Tibial nerve (tissue), 4 donors: ENCODE data around the gene TBC1D22A. TPM values are rescaled to one million over a fixed set of nuclear protein-coding genes. Genes with fewer than 3 reads are reported as not detected.

Source experiments
- DNase-seq, 2 donors: peaks; one replicate each; pipeline ENCODE4 v3.0.0-alpha.2; 2019; ENCODE audit warnings: low spot score in 2 of 2
- H3K27ac ChIP-seq, 4 donors: fragments of 200-600 bp; sonication (generic) in 3 of 4; one replicate each; pipeline ENCODE4 v1.5.1; 2017 to 2019; ENCODE audit warnings: mild to moderate bottlenecking in 1 of 4
- H3K27me3 ChIP-seq, 2 donors: fragments of 200-600 bp; sonication (generic) in 1 of 2; one replicate each; pipeline versions ENCODE4 v1.5.1 to v1.6.0; 2017 to 2019
- H3K36me3 ChIP-seq, 3 donors: fragments of 200-600 bp; sonication (generic); one replicate each; pipeline ENCODE4 v1.5.1; 2018 to 2019
- H3K4me1 ChIP-seq, 4 donors: fragments of 200-600 bp; sonication (generic) in 3 of 4; one replicate each; pipeline ENCODE4 v1.5.1; 2017 to 2019
- H3K4me3 ChIP-seq, 4 donors: fragments of 200-600 bp; sonication (generic) in 3 of 4; one replicate each; pipeline ENCODE4 v1.5.1; 2017 to 2019; ENCODE audit warnings: mild to moderate bottlenecking in 1 of 4, moderate library complexity in 1 of 4
- H3K9me3 ChIP-seq, 4 donors: fragments of 200-600 bp; sonication (generic) in 3 of 4; one replicate each; pipeline ENCODE4 v1.5.1; 2017 to 2019
- CTCF ChIP-seq, 5 experiments: fragments of 200-600 bp in 3 of 5; fragments of 450-650 bp in 2 of 5; sonication (generic) in 3 of 5; IDR thresholded peaks; one replicate each; pipeline ENCODE4 v1.5.1; 2016 to 2019; ENCODE audit warnings: antibody characterized with exemption in 5 of 5, mild to moderate bottlenecking in 3 of 5, moderate library complexity in 2 of 5
- EP300 ChIP-seq, 2 donors: sonication (generic); formaldehyde crosslinking; IDR thresholded peaks; one replicate each; pipeline ENCODE4 v1.6.1; 2017; ENCODE audit warnings: antibody characterized with exemption in 2 of 2, mild to moderate bottlenecking in 1 of 2
- POLR2A ChIP-seq, 2 donors: fragments of 450-650 bp; IDR thresholded peaks; one replicate each; pipeline ENCODE4 v1.6.1; 2017; ENCODE audit warnings: antibody characterized with exemption in 2 of 2, mild to moderate bottlenecking in 2 of 2, moderate library complexity in 2 of 2
- WGBS, 2 donors: methylation state at CpG; one replicate each; pipeline ENCODE4 v1.1.5; 2018; 5-methylcytosine and 5-hydroxymethylcytosine counted together
- total RNA-seq, 4 donors: library from RNA; depleted of rRNA; stranded (reverse); fragments of >200 nt; gene quantifications; one replicate each; pipeline ENCODE4 v1.1.0, GENCODE V29; 2016

TBC1D22A gene
- total RNA-seq, 4 donors from 2014 or later = 27.3 to 35.4 (median 29.3) TPM

GRCh38 chr22:46971099-46971763, 208.8 kb downstream of the TBC1D22A start:
- Histone ChIP-seq H3K27ac (peak overlapping the region in 2 of 4 donors; percentile 46 to 69), H3K9me3 (no peaks in the 10 kb centered on the region), H3K27me3 (no peaks in the 10 kb centered on the region), H3K36me3 (peaks cover 0 to 26% (median 0%) of the 10 kb centered on the region in 3 donors), H3K4me3 (no peak overlapping the region), H3K4me1 (peaks cover 0 to 18% (median 0%) of the 10 kb centered on the region in 4 donors)
- DNase-seq = peak in 1 of 2 donors; percentile 12
- WGBS, 2 donors = 64 to 71% methylated on average over 17 of the region's 17 CpGs
- TF ChIP-seq CTCF (IDR thresholded peaks at IDR 0.05) (no peak), POLR2A (IDR thresholded peaks at IDR 0.05) (no peak), EP300 (IDR thresholded peaks at IDR 0.05) (peak in 1 of 2 donors; percentile 59)

GRCh38 chr22:46971764-46972125, 209.3 kb downstream of the TBC1D22A start:
- no peaks in the 10 kb centered on the region for H3K9me3 ChIP-seq
- TF ChIP-seq CTCF (IDR thresholded peaks at IDR 0.05) = no peak
- TF ChIP-seq EP300 (IDR thresholded peaks at IDR 0.05) = no peak
- no peak for TF ChIP-seq POLR2A (IDR thresholded peaks at IDR 0.05)
- H3K4me3 ChIP-seq = no peak overlapping the region
- WGBS, 2 donors = 73 to 82% methylated on average over 4 to 7 of the region's 8 CpGs
- peaks cover 0 to 18% (median 0%) of the 10 kb centered on the region in 4 donors for H3K4me1 ChIP-seq
- peak overlapping the region in 2 of 4 donors; percentile 46 to 69 for H3K27ac ChIP-seq
- peaks cover 0 to 32% (median 0%) of the 10 kb centered on the region in 3 donors for H3K36me3 ChIP-seq
- no peak for DNase-seq
- H3K27me3 ChIP-seq = no peaks in the 10 kb centered on the region

GRCh38 chr22:46972256-46972655, 209.8 kb downstream of the TBC1D22A start:
- peak overlapping the region in 1 of 4 donors; percentile 69 for H3K27ac ChIP-seq
- H3K27me3 ChIP-seq = no peaks in the 10 kb centered on the region
- H3K4me3 ChIP-seq = no peak overlapping the region
- H3K4me1 ChIP-seq = peaks cover 0 to 18% (median 0%) of the 10 kb centered on the region in 4 donors
- H3K36me3 ChIP-seq = peaks cover 0 to 37% (median 0%) of the 10 kb centered on the region in 3 donors
- TF ChIP-seq EP300 (IDR thresholded peaks at IDR 0.05) (no peak), CTCF (IDR thresholded peaks at IDR 0.05) (no peak), POLR2A (IDR thresholded peaks at IDR 0.05) (no peak)
- H3K9me3 ChIP-seq = no peaks in the 10 kb centered on the region
- no peak for DNase-seq
- WGBS, 2 donors = 92 to 96% methylated on average over 17 of the region's 17 CpGs

- Histone ChIP-seq H3K9me3 (no peaks in the 10 kb centered on the region), H3K27ac (no peak overlapping the region), H3K4me3 (no peak overlapping the region), H3K36me3 (peaks cover 0 to 45% (median 0%) of the 10 kb centered on the region in 3 donors), H3K4me1 (peaks cover 0 to 18% (median 0%) of the 10 kb centered on the region in 4 donors), H3K27me3 (no peaks in the 10 kb centered on the region)
- no peak for DNase-seq
- TF ChIP-seq POLR2A (IDR thresholded peaks at IDR 0.05) (no peak), EP300 (IDR thresholded peaks at IDR 0.05) (no peak), CTCF (IDR thresholded peaks at IDR 0.05) (no peak)
- 91 to 93% methylated on average over 32 of the region's 32 CpGs for WGBS, 2 donors
These were observed 210.7 kb downstream of the TBC1D22A start for GRCh38 chr22:46972901-46973831.
